Measurements from ENCODE around the gene PRKCA. TPM values are rescaled to one million over a fixed set of nuclear protein-coding genes. Genes with fewer than 3 reads are reported as not detected.

PRKCA gene
- total and polyA plus RNA-seq, 9 donors, result 9.1 to 67.6 (median 37.2) TPM

- no peak for DNase-seq
- Histone ChIP-seq H3K4me1 (ENCODE audit: insufficient read depth) (peaks cover 9% of the 10 kb centered on the region), H3K9me3 (no peaks in the 10 kb centered on the region), H3K27me3 (no peaks in the 10 kb centered on the region), H3K36me3 (no peaks in the 10 kb centered on the region), H3K4me3 (no peak overlapping the region), H3K27ac (no peak overlapping the region)
- intact Hi-C loops (cut with DNase I), result no loop called here
- WGBS, 3 donors, result 83 to 100% (median 88%) methylated on average over 1 of the region's 1 CpG
- TF ChIP-seq EP300 (IDR thresholded peaks at IDR 0.05) (no peak), CTCF (IDR thresholded peaks at IDR 0.05) (no peak), POLR2A (IDR thresholded peaks at IDR 0.05) (no peak)
These were observed 163.3 kb downstream of the PRKCA start for GRCh38 chr17:66465701-66466100.

- H3K36me3 ChIP-seq, result no peaks in the 10 kb centered on the region
- peaks cover 9% of the 10 kb centered on the region for H3K4me1 ChIP-seq (ENCODE audit: insufficient read depth)
- H3K4me3 ChIP-seq, result no peak overlapping the region
- no peak overlapping the region for H3K27ac ChIP-seq
- intact Hi-C loops (cut with DNase I), result no loop called here
- TF ChIP-seq POLR2A (IDR thresholded peaks at IDR 0.05) (no peak), CTCF (IDR thresholded peaks at IDR 0.05) (no peak), EP300 (IDR thresholded peaks at IDR 0.05) (no peak)
- no peaks in the 10 kb centered on the region for H3K9me3 ChIP-seq
- WGBS, 3 donors, result 61 to 73% (median 63%) methylated on average over 11 of the region's 11 CpGs
- H3K27me3 ChIP-seq, result no peaks in the 10 kb centered on the region
- DNase-seq, result no peak
These were observed 163.8 kb downstream of the PRKCA start for GRCh38 chr17:66466106-66466820.

GRCh38 chr17:66466840-66467367 lies 164.5 kb downstream of the PRKCA start:
- peak in 2 of 5 donors; percentile 22 to 50 for DNase-seq
- Histone ChIP-seq H3K27ac (no peak overlapping the region), H3K4me1 (ENCODE audit: insufficient read depth) (peaks cover 9% of the 10 kb centered on the region), H3K36me3 (no peaks in the 10 kb centered on the region), H3K27me3 (no peaks in the 10 kb centered on the region), H3K9me3 (no peaks in the 10 kb centered on the region), H3K4me3 (no peak overlapping the region)
- 4 to 14% (median 11%) methylated on average over 7 of the region's 7 CpGs for WGBS, 3 donors
- intact Hi-C loops (cut with DNase I), result no loop called here
- no peak for TF ChIP-seq CTCF (IDR thresholded peaks at IDR 0.05)
- no peak for TF ChIP-seq EP300 (IDR thresholded peaks at IDR 0.05)
- TF ChIP-seq POLR2A (IDR thresholded peaks at IDR 0.05), result no peak

GRCh38 chr17:66467766-66468165 lies 165.4 kb downstream of the PRKCA start:
- intact Hi-C loops (cut with DNase I), result no loop called here
- DNase-seq, result no peak
- Histone ChIP-seq H3K36me3 (no peaks in the 10 kb centered on the region), H3K4me1 (ENCODE audit: insufficient read depth) (peaks cover 9% of the 10 kb centered on the region), H3K9me3 (no peaks in the 10 kb centered on the region), H3K27me3 (no peaks in the 10 kb centered on the region), H3K27ac (peak overlapping the region in 1 of 2 donors; percentile 11), H3K4me3 (no peak overlapping the region)
- 45 to 53% (median 52%) methylated on average over 6 of the region's 6 CpGs for WGBS, 3 donors
- no peak for TF ChIP-seq POLR2A (IDR thresholded peaks at IDR 0.05)
- no peak for TF ChIP-seq EP300 (IDR thresholded peaks at IDR 0.05)
- no peak for TF ChIP-seq CTCF (IDR thresholded peaks at IDR 0.05)

All from ovary (tissue), 9 donors.